Fibroblast of pulmonary artery (primary cell): ENCODE data around the gene IRX5.

Source experiments
- DNase-seq: peaks from one replicate; pipeline ENCODE4 v3.0.0-alpha.2; 2010; ENCODE audit warnings: low read depth
- H3K4me3 ChIP-seq: replicated peaks from 2 replicates; pipeline ENCODE4 v1.5.1; 2011; ENCODE audit warnings: low read depth, mild to moderate bottlenecking, control low read depth, low read length, moderate library complexity
- CTCF ChIP-seq: IDR thresholded peaks from 2 replicates; pipeline ENCODE4 v1.5.1; 2011; ENCODE audit warnings: mild to moderate bottlenecking, control low read depth, low read length, inconsistent platforms; ENCODE audit errors: missing control alignments

The IRX5 gene

GRCh38 chr16:54930869-54931119 lies 129 bp downstream of the IRX5 start:
- no peak for TF ChIP-seq CTCF
- DNase-seq, result no peak
- peak overlapping the region; percentile 53 for H3K4me3 ChIP-seq

- DNase-seq, result no peak
- H3K4me3 ChIP-seq, result peak overlapping the region; percentile 53
- no peak for TF ChIP-seq CTCF
Measured at GRCh38 chr16:54931120-54932014, 702 bp downstream of the IRX5 start.

GRCh38 chr16:54932021-54932660 lies 1.5 kb downstream of the IRX5 start:
- TF ChIP-seq CTCF, result no peak
- DNase-seq, result no peak
- H3K4me3 ChIP-seq, result peak overlapping the region; percentile 53

GRCh38 chr16:54932737-54933254 lies 2.1 kb downstream of the IRX5 start:
- no peak for TF ChIP-seq CTCF
- no peak for DNase-seq
- H3K4me3 ChIP-seq, result no peak overlapping the region

GRCh38 chr16:54933281-54934011 lies 2.8 kb downstream of the IRX5 start:
- TF ChIP-seq CTCF, result no peak
- H3K4me3 ChIP-seq, result no peak overlapping the region
- DNase-seq, result no peak

- TF ChIP-seq CTCF, result no peak
- DNase-seq, result no peak
Measured at GRCh38 chr16:54934481-54935265, 4.0 kb downstream of the IRX5 start.

More at GRCh38 chr16:54934481-54935265, 4.0 kb downstream of the IRX5 start:
- H3K4me3 ChIP-seq, result no peak overlapping the region
